H9 (cell line): Measurements from ENCODE around the gene VTN. TPM values are rescaled to one million over a fixed set of nuclear protein-coding genes. Genes with fewer than 3 reads are reported as not detected.

Source experiments
- DNase-seq: peaks from one replicate; pipeline ENCODE4 v3.0.0-alpha.2; 2017
- H2AFZ ChIP-seq: one replicate; pipeline ENCODE4 v1.6.1; 2013; ENCODE audit warnings: mild to moderate bottlenecking, low read length, control low read depth, moderate library complexity
- H2AK5ac ChIP-seq: 2 replicates; pipeline ENCODE4 v1.6.1; 2013; ENCODE audit warnings: low read length, control low read depth, mixed read lengths; ENCODE audit not compliant: insufficient read length
- H2BK120ac ChIP-seq: one replicate; pipeline ENCODE4 v1.6.1; 2013; ENCODE audit warnings: low read depth, mild to moderate bottlenecking, low read length, control low read depth, inconsistent platforms; ENCODE audit not compliant: poor library complexity, severe bottlenecking
- H2BK12ac ChIP-seq: 2 replicates; pipeline ENCODE4 v1.6.1; 2013; ENCODE audit warnings: low read length, control low read depth, mixed read lengths, low read depth; ENCODE audit not compliant: insufficient read length
- H2BK15ac ChIP-seq: 2 replicates; pipeline ENCODE4 v1.6.1; 2013; ENCODE audit warnings: low read depth, low read length, control low read depth
- H2BK20ac ChIP-seq: one replicate; pipeline ENCODE4 v1.6.1; 2013; ENCODE audit warnings: low read depth, mild to moderate bottlenecking, low read length, control low read depth, inconsistent platforms; ENCODE audit not compliant: poor library complexity, severe bottlenecking
- H2BK5ac ChIP-seq: 2 replicates; pipeline ENCODE4 v1.6.1; 2013; ENCODE audit warnings: low read length, control low read depth, mixed read lengths; ENCODE audit not compliant: insufficient read length
- H3K14ac ChIP-seq: 2 replicates; pipeline ENCODE4 v1.6.1; 2013; ENCODE audit warnings: low read length, control low read depth; ENCODE audit not compliant: insufficient read depth
- H3K18ac ChIP-seq: 2 replicates; pipeline ENCODE4 v1.6.1; 2013; ENCODE audit warnings: low read depth, mild to moderate bottlenecking, mixed read lengths, low read length, control low read depth; ENCODE audit not compliant: insufficient read length
- H3K23ac ChIP-seq: 2 replicates; pipeline ENCODE4 v1.6.1; 2013; ENCODE audit warnings: low read length, control low read depth, mixed read lengths, low read depth; ENCODE audit not compliant: insufficient read length
- H3K23me2 ChIP-seq: 2 replicates; pipeline ENCODE4 v1.6.1; 2013; ENCODE audit warnings: low read depth, mild to moderate bottlenecking, mixed read lengths, low read length, control low read depth; ENCODE audit not compliant: insufficient read length, poor library complexity, severe bottlenecking
- H3K27ac ChIP-seq: 2 replicates; pipeline ENCODE4 v1.5.1; 2013; ENCODE audit warnings: low read length, control low read depth, mixed read lengths, low read depth; ENCODE audit not compliant: insufficient read length
- H3K27me3 ChIP-seq: 2 replicates; pipeline ENCODE4 v1.6.1; 2013; ENCODE audit warnings: low read length, control low read depth, inconsistent platforms; ENCODE audit not compliant: insufficient read depth
- H3K4ac ChIP-seq: 2 replicates; pipeline ENCODE4 v1.6.1; 2013; ENCODE audit warnings: low read depth, mild to moderate bottlenecking, control low read depth, inconsistent platforms, low read length, moderate library complexity
- H3K4me1 ChIP-seq: 2 replicates; pipeline ENCODE4 v1.6.1; 2013; ENCODE audit warnings: low read length, control low read depth, inconsistent platforms; ENCODE audit not compliant: insufficient read depth
- H3K4me2 ChIP-seq: 2 replicates; pipeline ENCODE4 v1.6.1; 2013; ENCODE audit warnings: low read length, control low read depth, mixed read lengths; ENCODE audit not compliant: insufficient read length, insufficient read depth
- H3K56ac ChIP-seq: 2 replicates; pipeline ENCODE4 v1.6.1; 2013; ENCODE audit warnings: low read depth, mild to moderate bottlenecking, mixed read lengths, low read length, control low read depth; ENCODE audit not compliant: insufficient read length
- H3K79me1 ChIP-seq: 2 replicates; pipeline ENCODE4 v1.6.1; 2013; ENCODE audit warnings: low read depth, mild to moderate bottlenecking, moderate library complexity, low read length, control low read depth, inconsistent platforms; ENCODE audit not compliant: insufficient read depth, poor library complexity, severe bottlenecking
- H3K79me2 ChIP-seq: 2 replicates; pipeline ENCODE4 v1.6.1; 2013; ENCODE audit warnings: low read length, control low read depth, inconsistent platforms; ENCODE audit not compliant: insufficient read depth
- H3K9ac ChIP-seq: 2 replicates; pipeline ENCODE4 v1.6.1; 2013; ENCODE audit warnings: low read length, control low read depth, mixed read lengths; ENCODE audit not compliant: insufficient read length; ENCODE audit errors: extremely low read depth
- H3K9me3 ChIP-seq: one replicate; pipeline ENCODE4 v1.6.1; 2013; ENCODE audit warnings: low read depth, low read length, inconsistent platforms; ENCODE audit not compliant: control insufficient read depth
- H3T11ph ChIP-seq: one replicate; pipeline ENCODE4 v1.6.1; 2013; ENCODE audit warnings: mild to moderate bottlenecking, low read length, control low read depth, inconsistent platforms
- H4K20me1 ChIP-seq: one replicate; pipeline ENCODE4 v1.6.1; 2013; ENCODE audit not compliant: control insufficient read depth, insufficient read length, insufficient read depth
- H4K5ac ChIP-seq: 2 replicates; pipeline ENCODE4 v1.6.1; 2013; ENCODE audit warnings: low read depth, mild to moderate bottlenecking, mixed read lengths, low read length, control low read depth; ENCODE audit not compliant: insufficient read length
- H4K8ac ChIP-seq: replicated peaks from 2 replicates; pipeline ENCODE4 v1.6.1; 2013; ENCODE audit warnings: low read length, control low read depth, mixed read lengths, low read depth; ENCODE audit not compliant: insufficient read length
- H4K91ac ChIP-seq: 2 replicates; pipeline ENCODE4 v1.6.1; 2013; ENCODE audit warnings: low read depth, mild to moderate bottlenecking, moderate library complexity, mixed read lengths, low read length, control low read depth; ENCODE audit not compliant: insufficient read length
- H3K27ac Mint-ChIP-seq, 3 experiments: 2 replicates in 2 of 3; 3 replicates in 1 of 3; pipeline ENCODE4 v1.8.0; 2020 to 2021; ENCODE audit warnings: mixed read lengths in 3 of 3, mild to moderate bottlenecking in 1 of 3, moderate library complexity in 1 of 3
- H3K27me3 Mint-ChIP-seq: 2 replicates; pipeline ENCODE4 v1.8.0; 2021; ENCODE audit warnings: low read depth, mild to moderate bottlenecking, moderate library complexity, mixed read lengths
- H3K36me3 Mint-ChIP-seq, 3 experiments: 2 replicates in 2 of 3; 3 replicates in 1 of 3; pipeline ENCODE4 v1.8.0; 2020 to 2021; ENCODE audit warnings: low read depth in 3 of 3, mixed read lengths in 3 of 3; ENCODE audit not compliant: insufficient read depth in 1 of 3
- H3K4me1 Mint-ChIP-seq, 2 experiments: 2 replicates each; pipeline ENCODE4 v1.8.0; 2020; ENCODE audit warnings: mixed read lengths in 2 of 2
- H3K4me3 Mint-ChIP-seq, 2 experiments: 2 replicates in 1 of 2; 3 replicates in 1 of 2; pipeline ENCODE4 v1.8.0; 2020 to 2021; ENCODE audit warnings: mild to moderate bottlenecking in 2 of 2, mixed read lengths in 2 of 2, moderate library complexity in 1 of 2
- H3K9me3 Mint-ChIP-seq, 2 experiments: 2 replicates in 1 of 2; 3 replicates in 1 of 2; pipeline ENCODE4 v1.8.0; 2020; ENCODE audit warnings: mild to moderate bottlenecking in 2 of 2, mixed read lengths in 2 of 2, moderate library complexity in 1 of 2
- WGBS: extraction: QIAGEN DNeasy Blood & Tissue Kit; methylation state at CpG from one replicate; pipeline ENCODE4 v1.1.7; 2013; ENCODE audit warnings: missing lambda C conversion rate, low lambda C conversion rate, mixed read lengths; ENCODE audit not compliant: insufficient read length; ENCODE audit errors: extremely low coverage; 5-methylcytosine and 5-hydroxymethylcytosine counted together
- total RNA-seq: library from RNA; stranded (reverse); gene quantifications from 2 replicates; pipeline ENCODE4 v1.2.1, GENCODE V29; 2021
- TF ChIP-seq, protein P1 (sequence below): fragments of 200-600 bp; sonication (generic); conservative IDR thresholded peaks from 3 replicates; pipeline ENCODE4 v1.8.0; 2021; ENCODE audit warnings: antibody characterized with exemption, mild to moderate bottlenecking

The VTN gene
- total RNA-seq, 1 experiment from 2014 or later = not detected

DNA sequence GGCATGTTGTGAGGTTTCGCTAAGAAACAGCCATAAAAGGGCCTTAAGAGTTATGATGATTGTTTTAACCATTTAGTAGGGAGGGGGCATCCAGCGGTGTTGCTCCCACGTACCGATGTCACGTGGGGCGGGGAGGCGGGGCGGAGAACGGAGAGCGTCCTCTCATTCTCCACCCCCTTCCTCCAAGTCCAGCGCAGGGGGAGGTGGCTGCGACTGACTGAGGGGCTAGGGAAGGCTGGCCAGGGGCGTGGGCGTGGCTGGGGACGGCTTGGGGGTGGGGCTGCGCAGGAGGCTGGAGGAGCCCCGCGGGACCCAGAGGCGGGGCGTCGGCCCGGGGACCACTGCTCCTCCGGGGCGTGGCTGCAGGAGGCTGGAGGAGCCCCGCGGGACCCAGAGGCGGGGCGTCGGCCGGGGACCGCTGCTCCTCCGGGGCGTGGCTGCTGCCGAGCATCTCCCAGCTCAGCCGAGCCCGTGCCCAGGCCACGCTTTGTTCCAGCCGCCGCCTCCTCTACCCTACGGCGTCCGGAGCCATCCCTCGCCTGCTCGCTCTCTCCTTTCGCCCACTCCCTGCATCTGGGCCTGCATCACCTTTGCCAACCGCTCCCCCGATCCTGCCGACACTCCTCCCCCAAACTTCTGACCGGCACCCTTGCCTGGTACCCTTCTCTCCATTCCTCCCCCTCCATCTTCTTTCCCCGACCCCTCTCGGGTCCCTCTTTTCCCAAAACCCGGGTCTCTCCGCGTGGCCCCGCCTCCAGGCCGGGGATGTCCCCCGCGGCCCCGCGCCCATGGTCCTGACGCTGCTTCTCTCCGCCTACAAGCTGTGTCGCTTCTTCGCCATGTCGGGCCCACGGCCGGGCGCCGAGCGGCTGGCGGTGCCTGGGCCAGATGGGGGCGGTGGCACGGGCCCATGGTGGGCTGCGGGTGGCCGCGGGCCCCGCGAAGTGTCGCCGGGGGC lies 1.4 kb upstream of the VTN start, which contains the start of gene SARM1:
TSS of gene SARM1 (plus strand) at position 450 of the 958 bp plus-strand sequence. CDS start at position 789, 339 bp downstream.
- Histone ChIP-seq H3K4ac (no peak within 1 kb of the TSS), H4K8ac (no peak within 1 kb of the TSS), H3T11ph (no peak within 1 kb of the TSS), H3K27me3 (peaks cover 12% of the 10 kb centered on the region; the same call in 1 of the 2 replicates), H2AFZ (no peak within 1 kb of the TSS), H3K9ac (no peak within 1 kb of the TSS), H3K18ac (no peak within 1 kb of the TSS), H3K4me1 (peaks cover 2% of the 10 kb centered on the region; the same call in 1 of the 2 replicates), H2AK5ac (no peak within 1 kb of the TSS), H4K5ac (no peak within 1 kb of the TSS), H3K4me2 (peak within 1 kb of the TSS; percentile 53), H3K23ac (no peak within 1 kb of the TSS), H3K14ac (peak within 1 kb of the TSS; percentile 39; the same call in 1 of the 2 replicates), H3K27ac (no peak within 1 kb of the TSS), H4K91ac (no peak within 1 kb of the TSS), H3K79me1 (no peaks in the 10 kb centered on the region), H3K79me2 (no peaks in the 10 kb centered on the region), H2BK20ac (no peak within 1 kb of the TSS), H2BK5ac (no peak within 1 kb of the TSS), H2BK15ac (no peak within 1 kb of the TSS; the same call in 1 of the 2 replicates), H4K20me1 (peaks cover 2% of the 10 kb centered on the region), H2BK120ac (no peak within 1 kb of the TSS), H3K9me3 (no peaks in the 10 kb centered on the region), H3K56ac (no peak within 1 kb of the TSS), H2BK12ac (no peak within 1 kb of the TSS), H3K23me2 (peaks cover 10% of the 10 kb centered on the region)
- H3K4me1 Mint-ChIP-seq = peaks cover 14 to 21% of the 10 kb centered on the region in 2 experiments
- H3K4me3 Mint-ChIP-seq = peak within 1 kb of the TSS; percentile 70 to 95
- TF ChIP-seq, protein P1, sequence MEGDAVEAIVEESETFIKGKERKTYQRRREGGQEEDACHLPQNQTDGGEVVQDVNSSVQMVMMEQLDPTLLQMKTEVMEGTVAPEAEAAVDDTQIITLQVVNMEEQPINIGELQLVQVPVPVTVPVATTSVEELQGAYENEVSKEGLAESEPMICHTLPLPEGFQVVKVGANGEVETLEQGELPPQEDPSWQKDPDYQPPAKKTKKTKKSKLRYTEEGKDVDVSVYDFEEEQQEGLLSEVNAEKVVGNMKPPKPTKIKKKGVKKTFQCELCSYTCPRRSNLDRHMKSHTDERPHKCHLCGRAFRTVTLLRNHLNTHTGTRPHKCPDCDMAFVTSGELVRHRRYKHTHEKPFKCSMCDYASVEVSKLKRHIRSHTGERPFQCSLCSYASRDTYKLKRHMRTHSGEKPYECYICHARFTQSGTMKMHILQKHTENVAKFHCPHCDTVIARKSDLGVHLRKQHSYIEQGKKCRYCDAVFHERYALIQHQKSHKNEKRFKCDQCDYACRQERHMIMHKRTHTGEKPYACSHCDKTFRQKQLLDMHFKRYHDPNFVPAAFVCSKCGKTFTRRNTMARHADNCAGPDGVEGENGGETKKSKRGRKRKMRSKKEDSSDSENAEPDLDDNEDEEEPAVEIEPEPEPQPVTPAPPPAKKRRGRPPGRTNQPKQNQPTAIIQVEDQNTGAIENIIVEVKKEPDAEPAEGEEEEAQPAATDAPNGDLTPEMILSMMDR = no peak
- peaks cover 39% of the 10 kb centered on the region for H3K27me3 Mint-ChIP-seq
- peak; percentile 99 for DNase-seq
- H3K9me3 Mint-ChIP-seq = no peaks in the 10 kb centered on the region; a peak in 2 of 5 replicates
- peak within 1 kb of the TSS in 2 of 3 experiments; percentile 87 to 95; a peak in 3 of 7 replicates for H3K27ac Mint-ChIP-seq
- WGBS = no CpG with 5 or more reads among the region's 80 CpGs
- peaks cover 0 to 6% (median 2%) of the 10 kb centered on the region in 3 experiments; a peak in 3 of 7 replicates for H3K36me3 Mint-ChIP-seq
